ENCODE measurements around the gene PLXDC2.

The PLXDC2 gene

GRCh38 chr10:19817231-19817933, 1.1 kb downstream of the PLXDC2 start:
- no peak for DNase-seq

- no peak for DNase-seq
Observed at GRCh38 chr10:19818876-19819275, 2.6 kb downstream of the PLXDC2 start.

GRCh38 chr10:19819419-19820033, 3.3 kb downstream of the PLXDC2 start:
- no peak for DNase-seq

GRCh38 chr10:19824381-19825342, 8.4 kb downstream of the PLXDC2 start:
- no peak for DNase-seq

GRCh38 chr10:19825700-19826099, 9.5 kb downstream of the PLXDC2 start:
- no peak for DNase-seq

GRCh38 chr10:19826712-19827111, 10.5 kb downstream of the PLXDC2 start:
- DNase-seq = no peak

GRCh38 chr10:19828278-19829049, 12.2 kb downstream of the PLXDC2 start:
- no peak for DNase-seq

- DNase-seq = no peak
Observed at GRCh38 chr10:19832699-19833098, 16.5 kb downstream of the PLXDC2 start.

- DNase-seq = no peak
Observed at GRCh38 chr10:19833170-19833824, 17.1 kb downstream of the PLXDC2 start.

GRCh38 chr10:19835952-19836351, 19.7 kb downstream of the PLXDC2 start:
- no peak for DNase-seq

- no peak for DNase-seq
Observed at GRCh38 chr10:19839090-19839489, 22.9 kb downstream of the PLXDC2 start.

- no peak for DNase-seq
Observed at GRCh38 chr10:19839552-19839951, 23.3 kb downstream of the PLXDC2 start.

- DNase-seq = no peak
Observed at GRCh38 chr10:19840776-19841175, 24.5 kb downstream of the PLXDC2 start.

GRCh38 chr10:19843487-19843886, 27.3 kb downstream of the PLXDC2 start:
- no peak for DNase-seq

GRCh38 chr10:19845503-19846368, 29.5 kb downstream of the PLXDC2 start:
- DNase-seq = no peak

GRCh38 chr10:19847321-19847720, 31.1 kb downstream of the PLXDC2 start:
- DNase-seq = no peak

- DNase-seq = no peak
Observed at GRCh38 chr10:19848226-19848985, 32.2 kb downstream of the PLXDC2 start.

- DNase-seq = no peak
Observed at GRCh38 chr10:19853831-19854230, 37.6 kb downstream of the PLXDC2 start.

GRCh38 chr10:19857876-19858275, 41.6 kb downstream of the PLXDC2 start:
- DNase-seq = no peak

- no peak for DNase-seq
Observed at GRCh38 chr10:19860107-19860506, 43.9 kb downstream of the PLXDC2 start.

All from activated CD4-positive, alpha-beta T cell treated with anti-CD3 and anti-CD28 coated beads, Interleukin-2, amount 50 U/mL, for 4 hours (primary cell).